CD4-positive, alpha-beta T cell (primary cell): ENCODE measurements around the gene PRAMEF8. TPM values are rescaled to one million over a fixed set of nuclear protein-coding genes. Genes with fewer than 3 reads are reported as not detected.
"Not testable (repeated sequence)": the region's sequence is repeated elsewhere in the genome, so short reads cannot be mapped to it uniquely, and the experiment has no call there.

Experiments
- ATAC-seq: fragments of 200-7000 bp; cut with Tn5 transposase; one replicate; pipeline ENCODE4 v1.10.0; 2022; ENCODE audit warnings: mild to moderate bottlenecking; ENCODE audit not compliant: poor library complexity
- CTCF ChIA-PET: fragments of 350-600 bp; sonication (Branson Sonifier 250); formaldehyde crosslinking; loops from one replicate; lab custom pipeline; 2021; ENCODE audit warnings: antibody characterized with exemption, inconsistent platforms; lab: Charles Lee
- POLR2A ChIA-PET: fragments of 350-600 bp; sonication (Branson Sonifier 250); formaldehyde crosslinking; loops from one replicate; lab custom pipeline; 2021; ENCODE audit warnings: antibody characterized with exemption, inconsistent platforms; lab: Charles Lee
- DNase-seq, 14 experiments: peaks; one replicate each; pipeline ENCODE4 v3.0.0-alpha.2; 2013 to 2020; ENCODE audit warnings: mixed read lengths in 2 of 14
- H3K27ac ChIP-seq, 2 donors: one replicate each; pipeline versions ENCODE4 v1.5.1 to v1.7.0; 2013; ENCODE audit warnings: low read length in 2 of 2, low read depth in 1 of 2, mild to moderate bottlenecking in 1 of 2
- H3K27me3 ChIP-seq, 2 experiments: 1 replicate in 1 of 2; 2 replicates in 1 of 2; pipeline versions ENCODE4 v1.6.1 to v1.7.0; 2013; ENCODE audit warnings: low read length in 2 of 2, control low read depth in 1 of 2, mild to moderate bottlenecking in 1 of 2, moderate library complexity in 1 of 2; ENCODE audit not compliant: insufficient read depth in 2 of 2, control insufficient read depth in 1 of 2
- H3K36me3 ChIP-seq: one replicate; pipeline ENCODE4 v1.6.1; 2013; ENCODE audit warnings: low read length, control low read depth; ENCODE audit not compliant: insufficient read depth
- H3K4me1 ChIP-seq: one replicate; pipeline ENCODE4 v1.6.1; 2013; ENCODE audit warnings: low read length, control low read depth; ENCODE audit not compliant: insufficient read depth
- H3K4me3 ChIP-seq: one replicate; pipeline ENCODE4 v1.5.1; 2013; ENCODE audit warnings: mild to moderate bottlenecking, low read length, moderate library complexity
- H3K9me3 ChIP-seq, 2 experiments: 1 replicate in 1 of 2; 2 replicates in 1 of 2; pipeline versions ENCODE4 v1.6.1 to v1.7.0; 2013; ENCODE audit warnings: low read length in 2 of 2, mild to moderate bottlenecking in 2 of 2, control low read depth in 1 of 2, moderate library complexity in 1 of 2; ENCODE audit not compliant: control insufficient read depth in 1 of 2, insufficient read depth in 1 of 2
- H3K27ac Mint-ChIP-seq: one replicate; pipeline ENCODE4 v1.8.0; 2020; ENCODE audit warnings: mixed read lengths
- H3K27me3 Mint-ChIP-seq: one replicate; pipeline ENCODE4 v1.8.0; 2021; ENCODE audit warnings: mixed read lengths
- H3K36me3 Mint-ChIP-seq: one replicate; pipeline ENCODE4 v1.8.0; 2021; ENCODE audit warnings: low read depth, mixed read lengths
- H3K4me1 Mint-ChIP-seq: one replicate; pipeline ENCODE4 v1.8.0; 2021; ENCODE audit warnings: low read depth, mixed read lengths
- H3K4me3 Mint-ChIP-seq: one replicate; pipeline ENCODE4 v1.8.0; 2020; ENCODE audit warnings: mild to moderate bottlenecking, mixed read lengths
- H3K9me3 Mint-ChIP-seq: one replicate; pipeline ENCODE4 v1.8.0; 2020; ENCODE audit warnings: mixed read lengths
- intact Hi-C, 2 experiments: fragments of 100-400 bp; cut with DNase I in 1 of 2; cut with micrococcal nuclease in 1 of 2; formaldehyde crosslinking; loops; one replicate each; pipeline versions ENCODE4 v1.15.1 to v1.9.0; 2023 to 2025; cut with DNase I, micrococcal nuclease
- total RNA-seq, 174 experiments: library from RNA in 2 of 174; stranded (reverse) in 2 of 174; gene quantifications; one replicate each; pipeline ENCODE4 v1.2.3 and lab custom pipeline; 2021 to 2026

Gene PRAMEF8
- total RNA-seq, 2 experiments from 2014 or later, result not detected

GRCh38 chr1:13243536-13244263 is 41.2 kb downstream of the PRAMEF8 start:
- POLR2A ChIA-PET, H3K27me3 ChIP-seq, H3K36me3 ChIP-seq, H3K4me3 Mint-ChIP-seq, H3K27ac Mint-ChIP-seq, intact Hi-C loops, H3K9me3 Mint-ChIP-seq, H3K4me1 ChIP-seq, H3K4me1 Mint-ChIP-seq, CTCF ChIA-PET, H3K9me3 ChIP-seq, DNase-seq, H3K27me3 Mint-ChIP-seq, H3K36me3 Mint-ChIP-seq, H3K27ac ChIP-seq, H3K4me3 ChIP-seq, ATAC-seq: not testable (repeated sequence)

- H3K36me3 Mint-ChIP-seq, H3K4me1 Mint-ChIP-seq, H3K27me3 Mint-ChIP-seq, ATAC-seq, H3K9me3 Mint-ChIP-seq, H3K4me3 ChIP-seq, POLR2A ChIA-PET, H3K27ac ChIP-seq, H3K4me1 ChIP-seq, H3K4me3 Mint-ChIP-seq, H3K27ac Mint-ChIP-seq, DNase-seq, H3K9me3 ChIP-seq, H3K27me3 ChIP-seq, intact Hi-C loops, H3K36me3 ChIP-seq, CTCF ChIA-PET: not testable (repeated sequence)
These were observed 45.3 kb downstream of the PRAMEF8 start for GRCh38 chr1:13239633-13240032.

DNA sequence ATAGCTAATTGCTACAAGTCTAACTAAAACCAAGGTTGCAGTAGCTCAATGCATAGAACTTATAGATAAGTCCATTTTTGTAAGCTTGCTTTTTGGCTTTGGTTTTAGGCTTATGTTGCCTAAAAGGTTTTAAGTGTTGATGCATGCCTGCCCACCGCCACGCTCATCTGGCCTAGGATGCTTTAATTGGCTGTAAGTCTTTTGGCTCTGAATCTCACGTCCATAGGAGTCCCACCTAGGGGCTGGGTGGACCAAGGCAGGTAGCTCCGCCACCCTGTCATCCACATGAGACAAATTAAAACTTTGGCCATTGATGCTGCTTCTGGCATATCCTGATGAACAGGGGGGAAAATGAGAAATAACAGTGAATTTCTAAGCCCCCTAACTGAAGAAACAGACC is 47.4 kb downstream of the PRAMEF8 start:
- POLR2A ChIA-PET, H3K27me3 Mint-ChIP-seq, H3K27ac ChIP-seq, H3K36me3 Mint-ChIP-seq, intact Hi-C loops, H3K4me3 ChIP-seq, H3K4me1 ChIP-seq, H3K27ac Mint-ChIP-seq, H3K9me3 Mint-ChIP-seq, H3K27me3 ChIP-seq, H3K4me3 Mint-ChIP-seq, H3K36me3 ChIP-seq, DNase-seq, H3K9me3 ChIP-seq, CTCF ChIA-PET, ATAC-seq, H3K4me1 Mint-ChIP-seq: not testable (repeated sequence)

DNA sequence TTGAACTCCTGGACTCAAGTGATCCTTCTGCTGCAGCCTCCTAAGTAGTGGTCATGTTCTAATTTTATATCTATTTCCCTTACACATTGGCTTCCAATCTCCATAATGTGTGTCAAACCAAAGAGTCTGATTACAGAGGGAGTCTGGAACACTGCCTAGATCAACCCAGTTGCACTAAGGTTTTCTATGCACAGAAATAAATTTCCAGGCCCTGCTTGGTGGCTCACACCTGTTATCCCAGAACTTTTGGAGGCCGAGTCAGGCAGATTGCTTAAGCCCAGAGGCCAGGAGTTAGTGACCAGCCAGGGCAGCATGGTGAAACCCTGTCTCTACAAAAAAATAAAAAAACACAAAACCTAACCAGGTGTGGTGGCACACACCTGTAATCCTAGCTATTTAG is 50.9 kb downstream of the PRAMEF8 start:
- H3K27me3 ChIP-seq, H3K9me3 Mint-ChIP-seq, H3K9me3 ChIP-seq, H3K4me1 Mint-ChIP-seq, CTCF ChIA-PET, H3K36me3 ChIP-seq, intact Hi-C loops, H3K27ac Mint-ChIP-seq, DNase-seq, H3K27ac ChIP-seq, H3K4me1 ChIP-seq, ATAC-seq, H3K4me3 Mint-ChIP-seq, POLR2A ChIA-PET, H3K36me3 Mint-ChIP-seq, H3K27me3 Mint-ChIP-seq, H3K4me3 ChIP-seq: not testable (repeated sequence)

- H3K27ac Mint-ChIP-seq, CTCF ChIA-PET, H3K4me1 ChIP-seq, H3K4me3 ChIP-seq, H3K9me3 Mint-ChIP-seq, ATAC-seq, H3K9me3 ChIP-seq, H3K27ac ChIP-seq, H3K36me3 Mint-ChIP-seq, POLR2A ChIA-PET, H3K4me1 Mint-ChIP-seq, DNase-seq, intact Hi-C loops, H3K27me3 ChIP-seq, H3K4me3 Mint-ChIP-seq, H3K36me3 ChIP-seq: not testable (repeated sequence)
- peaks cover 17% of the 10 kb centered on the region for H3K27me3 Mint-ChIP-seq
These were observed 52.9 kb downstream of the PRAMEF8 start for GRCh38 chr1:13232056-13232455.

Other genes with a start within 250 kb of the PRAMEF8 start
- gene PRAMEF27, start 228.6 kb downstream of the PRAMEF8 start, total RNA-seq, result not detected
- gene HNRNPCL3, start 224.4 kb downstream of the PRAMEF8 start, total RNA-seq, result not detected
- not detected for gene PRAMEF25, start 214.4 kb downstream of the PRAMEF8 start, total RNA-seq
- not detected for gene HNRNPCL2, start 168.3 kb downstream of the PRAMEF8 start, total RNA-seq
- not detected for gene PRAMEF26, start 129.1 kb downstream of the PRAMEF8 start, total RNA-seq
- not detected for gene HNRNPCL4, start 119.5 kb downstream of the PRAMEF8 start, total RNA-seq
- not detected for gene PRAMEF9, start 113.3 kb downstream of the PRAMEF8 start, total RNA-seq
- gene PRAMEF13, start 83.7 kb downstream of the PRAMEF8 start, total RNA-seq, result not detected
- gene PRAMEF18, start 59.0 kb downstream of the PRAMEF8 start, total RNA-seq, result not detected
- gene PRAMEF5, start 30.9 kb downstream of the PRAMEF8 start, total RNA-seq, result not detected
- gene PRAMEF33, start 18.4 kb upstream of the PRAMEF8 start, total RNA-seq, result not detected
- not detected for gene PRAMEF15, start 30.4 kb upstream of the PRAMEF8 start, total RNA-seq
- not detected for gene PRAMEF14, start 62.0 kb upstream of the PRAMEF8 start, total RNA-seq
- gene PRAMEF19, start 86.8 kb upstream of the PRAMEF8 start, total RNA-seq, result not detected
- not detected for gene PRAMEF17, start 104.5 kb upstream of the PRAMEF8 start, total RNA-seq
- gene PRAMEF20, start 125.3 kb upstream of the PRAMEF8 start, total RNA-seq, result not detected
- gene LRRC38, start 228.9 kb upstream of the PRAMEF8 start, total RNA-seq, result not detected